Smooth muscle cell (in vitro differentiated cells): Measurements from ENCODE around the gene RNF112. TPM values are rescaled to one million over a fixed set of nuclear protein-coding genes. Genes with fewer than 3 reads are reported as not detected.
"Not testable (repeated sequence)": the region's sequence is repeated elsewhere in the genome, so short reads cannot be mapped to it uniquely, and the experiment has no call there.

Experiments
- DNase-seq: peaks from one replicate; lab custom pipeline; 2025; ENCODE audit not compliant: unreplicated experiment; lab: John Stamatoyannopoulos, UW
- H2AFZ ChIP-seq: fragments of 200-600 bp; sonication (generic); 2 replicates; pipeline ENCODE4 v1.6.0; 2016; ENCODE audit warnings: antibody characterized with exemption, low read depth, mild to moderate bottlenecking
- H3F3A ChIP-seq: fragments of 200-600 bp; sonication (generic); 2 replicates; pipeline ENCODE4 v1.6.0; 2017; ENCODE audit warnings: antibody characterized with exemption, low read depth
- H3K27ac ChIP-seq: fragments of 200-600 bp; sonication (generic); 2 replicates; pipeline ENCODE4 v1.5.1; 2016; ENCODE audit warnings: low read depth, mild to moderate bottlenecking
- H3K27me3 ChIP-seq: fragments of 200-600 bp; sonication (generic); 2 replicates; pipeline ENCODE4 v1.6.1; 2016; ENCODE audit warnings: low read depth, mild to moderate bottlenecking
- H3K36me3 ChIP-seq: fragments of 200-600 bp; sonication (generic); 2 replicates; pipeline ENCODE4 v1.5.1; 2016; ENCODE audit warnings: low read depth
- H3K4me1 ChIP-seq: fragments of 200-600 bp; sonication (generic); 2 replicates; pipeline ENCODE4 v1.5.1; 2016; ENCODE audit warnings: low read depth
- H3K4me2 ChIP-seq: fragments of 200-600 bp; sonication (generic); 2 replicates; pipeline ENCODE4 v1.6.0; 2016; ENCODE audit warnings: mild to moderate bottlenecking
- H3K4me3 ChIP-seq: fragments of 200-600 bp; sonication (generic); 2 replicates; pipeline ENCODE4 v1.5.1; 2016; ENCODE audit warnings: mild to moderate bottlenecking
- H3K79me2 ChIP-seq: fragments of 200-600 bp; sonication (generic); 2 replicates; pipeline ENCODE4 v1.6.0; 2016; ENCODE audit warnings: low read depth, mild to moderate bottlenecking
- H3K9ac ChIP-seq: fragments of 200-600 bp; sonication (generic); 2 replicates; pipeline ENCODE4 v1.6.0; 2016; ENCODE audit warnings: low read depth
- H3K9me3 ChIP-seq: fragments of 200-600 bp; sonication (generic); replicated peaks from 2 replicates; pipeline ENCODE4 v1.5.1; 2016; ENCODE audit warnings: low read depth
- H4K20me1 ChIP-seq: fragments of 200-600 bp; sonication (generic); 2 replicates; pipeline ENCODE4 v1.6.0; 2016; ENCODE audit warnings: low read depth
- WGBS: methylation state at CpG from one replicate; pipeline ENCODE4 v1.1.7; 2016; ENCODE audit warnings: low lambda C conversion rate; 5-methylcytosine and 5-hydroxymethylcytosine counted together
- polyA plus RNA-seq: library from polyadenylated mRNA; unstranded; fragments of >200 nt; fragmentation: Nextera tagmentation; extraction: Ambion mirVana; gene quantifications from 2 replicates; pipeline ENCODE4 v1.2.1, GENCODE V29; 2016
- total RNA-seq: library from RNA; depleted of rRNA; stranded (reverse); fragments of >200 nt; gene quantifications from 2 replicates; pipeline ENCODE4 v1.2.3, GENCODE V29; 2014
- TF ChIP-seq, protein P1 (sequence below): fragments of 200-600 bp; sonication (generic); IDR thresholded peaks from 2 replicates; pipeline ENCODE4 v1.5.1; 2017; ENCODE audit warnings: borderline replicate concordance, mild to moderate bottlenecking, antibody characterized with exemption; ENCODE audit not compliant: insufficient read depth, poor library complexity, severe bottlenecking

Gene RNF112
- total and polyA plus RNA-seq, 2 experiments from 2014 or later, result 4.6 to 7.2 TPM

DNA sequence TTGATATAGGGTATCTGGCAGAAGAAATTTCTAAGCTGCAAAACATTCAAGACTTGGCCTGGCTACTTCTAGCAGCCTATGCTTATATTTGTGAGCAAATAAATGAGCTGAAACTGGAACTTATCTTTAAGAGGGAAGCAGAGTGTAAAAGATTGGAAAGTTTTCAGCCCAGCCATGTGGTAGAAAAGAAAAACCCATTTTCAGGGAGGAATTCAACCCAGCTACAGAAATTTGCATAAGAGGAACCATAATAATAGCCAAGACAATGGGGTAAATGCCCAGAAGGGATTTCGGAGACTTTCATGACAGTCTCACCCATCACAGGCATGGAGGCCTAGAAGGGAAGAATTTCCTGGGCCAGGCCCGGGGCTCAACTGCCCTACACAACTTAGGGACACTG, 31.7 kb downstream of the RNF112 start:
- DNase-seq, result no peak
- no peaks in the 10 kb centered on the region for H3K4me1 ChIP-seq
- TF ChIP-seq, protein P1, sequence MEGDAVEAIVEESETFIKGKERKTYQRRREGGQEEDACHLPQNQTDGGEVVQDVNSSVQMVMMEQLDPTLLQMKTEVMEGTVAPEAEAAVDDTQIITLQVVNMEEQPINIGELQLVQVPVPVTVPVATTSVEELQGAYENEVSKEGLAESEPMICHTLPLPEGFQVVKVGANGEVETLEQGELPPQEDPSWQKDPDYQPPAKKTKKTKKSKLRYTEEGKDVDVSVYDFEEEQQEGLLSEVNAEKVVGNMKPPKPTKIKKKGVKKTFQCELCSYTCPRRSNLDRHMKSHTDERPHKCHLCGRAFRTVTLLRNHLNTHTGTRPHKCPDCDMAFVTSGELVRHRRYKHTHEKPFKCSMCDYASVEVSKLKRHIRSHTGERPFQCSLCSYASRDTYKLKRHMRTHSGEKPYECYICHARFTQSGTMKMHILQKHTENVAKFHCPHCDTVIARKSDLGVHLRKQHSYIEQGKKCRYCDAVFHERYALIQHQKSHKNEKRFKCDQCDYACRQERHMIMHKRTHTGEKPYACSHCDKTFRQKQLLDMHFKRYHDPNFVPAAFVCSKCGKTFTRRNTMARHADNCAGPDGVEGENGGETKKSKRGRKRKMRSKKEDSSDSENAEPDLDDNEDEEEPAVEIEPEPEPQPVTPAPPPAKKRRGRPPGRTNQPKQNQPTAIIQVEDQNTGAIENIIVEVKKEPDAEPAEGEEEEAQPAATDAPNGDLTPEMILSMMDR, result no peak
- H3K9ac ChIP-seq, result no peak overlapping the region
- no peaks in the 10 kb centered on the region for H4K20me1 ChIP-seq
- H3F3A ChIP-seq, result peaks cover 2% of the 10 kb centered on the region
- no peak overlapping the region for H3K4me3 ChIP-seq
- no peaks in the 10 kb centered on the region for H3K36me3 ChIP-seq
- 91% methylated on average over 2 of the region's 2 CpGs for WGBS
- H3K9me3 ChIP-seq, result no peaks in the 10 kb centered on the region
- no peaks in the 10 kb centered on the region for H3K27me3 ChIP-seq
- H3K27ac ChIP-seq, result no peak overlapping the region
- no peak overlapping the region for H2AFZ ChIP-seq
- H3K4me2 ChIP-seq, result no peak overlapping the region
- no peaks in the 10 kb centered on the region for H3K79me2 ChIP-seq

DNA sequence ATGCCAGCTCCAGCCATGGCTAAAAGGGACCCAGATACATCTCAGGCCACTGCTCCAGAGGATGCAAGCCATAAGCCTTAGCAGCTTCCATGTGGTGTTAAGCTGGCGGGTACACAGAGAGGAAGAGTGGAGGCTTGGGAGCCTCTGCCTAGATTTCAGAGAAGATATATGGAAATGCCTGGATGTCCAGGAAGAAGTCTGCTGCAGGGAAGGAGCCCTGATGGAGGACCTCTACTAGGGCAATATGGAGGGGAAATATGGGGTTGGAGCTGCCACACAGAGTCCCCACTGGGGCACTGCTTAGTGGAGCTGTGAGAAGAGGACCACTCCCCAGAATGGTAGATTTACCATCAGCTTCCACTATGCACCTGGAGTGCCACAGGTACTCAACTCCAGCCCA, 32.1 kb downstream of the RNF112 start:
- no peaks in the 10 kb centered on the region for H3K9me3 ChIP-seq

DNA sequence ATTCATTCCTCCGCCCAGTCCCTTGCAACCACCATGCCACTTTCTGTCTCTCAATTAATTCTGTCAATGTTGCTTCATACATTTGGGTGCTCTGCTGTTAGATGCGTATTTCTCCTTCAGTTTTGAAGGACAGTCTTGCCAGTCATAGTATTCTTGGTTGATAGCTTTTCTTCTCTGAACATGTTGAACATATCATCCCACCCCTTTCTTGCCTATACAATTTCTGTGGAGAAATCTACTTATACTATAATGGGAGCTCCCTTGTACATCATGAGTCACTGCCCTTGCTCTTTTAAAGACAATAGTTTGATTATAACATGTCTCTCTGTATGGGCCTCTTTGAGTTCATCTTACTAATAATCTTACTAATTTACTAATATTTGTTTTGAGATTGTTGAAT, 34.1 kb downstream of the RNF112 start:
- Histone ChIP-seq H3K79me2 (no peaks in the 10 kb centered on the region), H3K4me3 (no peak overlapping the region), H3F3A (peaks cover 10% of the 10 kb centered on the region), H2AFZ (no peak overlapping the region), H3K4me2 (no peak overlapping the region), H3K4me1 (no peaks in the 10 kb centered on the region), H3K9me3 (no peaks in the 10 kb centered on the region), H4K20me1 (no peaks in the 10 kb centered on the region), H3K36me3 (no peaks in the 10 kb centered on the region), H3K9ac (no peak overlapping the region), H3K27me3 (no peaks in the 10 kb centered on the region), H3K27ac (no peak overlapping the region)
- DNase-seq, result no peak
- TF ChIP-seq, protein P1, result no peak
- 94% methylated on average over 2 of the region's 2 CpGs for WGBS

More for the DNA sequence above, 32.1 kb downstream of the RNF112 start:
- no peak overlapping the region for H3K9ac ChIP-seq
- H3K4me3 ChIP-seq, result no peak overlapping the region
- no peaks in the 10 kb centered on the region for H4K20me1 ChIP-seq
- 92% methylated on average over 1 of the region's 1 CpG for WGBS
- H3K79me2 ChIP-seq, result no peaks in the 10 kb centered on the region
- H3K27ac ChIP-seq, result no peak overlapping the region
- H3F3A ChIP-seq, result peaks cover 6% of the 10 kb centered on the region
- H3K36me3 ChIP-seq, result no peaks in the 10 kb centered on the region
- no peak for DNase-seq
- H3K27me3 ChIP-seq, result no peaks in the 10 kb centered on the region
- TF ChIP-seq, protein P1, result no peak
- no peak overlapping the region for H3K4me2 ChIP-seq
- no peak overlapping the region for H2AFZ ChIP-seq
- H3K4me1 ChIP-seq, result no peaks in the 10 kb centered on the region

DNA sequence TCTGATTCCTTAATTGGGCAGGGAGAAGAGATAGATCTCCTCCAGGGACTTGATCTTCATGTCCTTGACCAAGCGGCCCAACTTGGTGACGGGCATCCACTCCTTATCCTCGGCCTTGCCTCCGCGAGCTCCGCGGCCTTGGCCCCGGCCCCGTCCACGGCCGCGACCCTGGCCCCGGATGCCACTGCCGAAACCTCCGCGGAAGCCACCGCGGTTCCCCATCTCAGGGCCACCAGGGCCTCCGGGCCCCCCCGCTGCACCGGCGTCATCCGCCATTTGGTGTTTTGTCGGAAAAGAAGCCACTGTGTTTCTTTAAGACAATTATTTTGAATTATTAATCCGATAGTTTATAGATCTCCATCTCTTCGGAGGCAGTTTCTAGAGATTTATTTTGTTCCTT, 35.5 kb downstream of the RNF112 start:
- H3K4me2 ChIP-seq, DNase-seq, H3K4me1 ChIP-seq, H3K9me3 ChIP-seq, H3K79me2 ChIP-seq, H4K20me1 ChIP-seq, H3K27me3 ChIP-seq, H3K36me3 ChIP-seq, H3K4me3 ChIP-seq, H3K9ac ChIP-seq: not testable (repeated sequence)
- H3K27ac ChIP-seq, result peak overlapping the region; percentile 86
- peak overlapping the region; percentile 75 for H2AFZ ChIP-seq
- H3F3A ChIP-seq, result peaks cover 10% of the 10 kb centered on the region
- WGBS, result 92% methylated on average over 24 of the region's 26 CpGs
